Renal cortex interstitium (tissue), 11 donors: ENCODE data around the gene MAMDC2. TPM values are rescaled to one million over a fixed set of nuclear protein-coding genes. Genes with fewer than 3 reads are reported as not detected.

Source experiments
- DNase-seq, 11 donors: peaks; one replicate each; pipeline ENCODE4 v3.0.0-alpha.2; 2013; ENCODE audit warnings: low read depth in 9 of 11, low spot score in 4 of 11; ENCODE audit errors: extremely low read depth in 1 of 11
- polyA plus RNA-seq, 3 donors: library from polyadenylated mRNA; unstranded; fragments of 120-200 nt; gene quantifications; one replicate each; pipeline ENCODE4 v1.2.1, GENCODE V29; 2013; ENCODE audit not compliant: insufficient read length in 3 of 3

The MAMDC2 gene
- polyA plus RNA-seq, 3 donors: 5.6 to 6.6 (median 5.7) TPM

DNA sequence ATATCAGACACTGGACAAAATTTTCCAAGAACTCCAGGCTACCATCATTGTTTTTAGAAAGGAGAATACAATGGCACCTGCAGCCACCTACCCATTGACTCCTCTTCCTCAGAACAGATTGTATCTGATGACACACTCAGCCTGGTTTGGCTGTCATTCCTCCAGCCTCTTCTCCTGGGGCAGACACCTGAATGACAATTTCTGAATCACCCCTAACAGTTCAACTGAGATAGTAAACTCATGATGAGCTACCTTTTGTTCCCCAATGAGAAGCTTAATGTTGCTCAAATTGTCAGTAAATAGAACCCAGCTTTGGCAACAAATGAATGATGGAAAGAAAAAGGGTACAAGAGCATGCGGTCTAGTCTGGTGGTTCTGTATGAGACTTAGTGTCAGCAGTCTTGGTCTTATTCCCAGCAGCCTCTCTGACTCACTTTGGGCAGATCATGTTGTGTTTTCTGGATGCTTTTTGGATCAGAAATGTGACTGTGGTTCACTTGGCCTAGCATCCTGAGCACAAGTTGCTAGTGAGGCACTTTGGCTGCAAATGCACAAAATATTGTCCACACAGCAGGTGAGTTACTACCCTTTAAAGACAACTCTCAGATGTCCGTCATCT lies 78.3 kb downstream of the MAMDC2 start:
- no peak for DNase-seq

- no peak for DNase-seq
Observed at GRCh38 chr9:70123695-70124094, 80.0 kb downstream of the MAMDC2 start.

- no peak for DNase-seq
Observed at GRCh38 chr9:70125621-70126263, 82.1 kb downstream of the MAMDC2 start.

DNA sequence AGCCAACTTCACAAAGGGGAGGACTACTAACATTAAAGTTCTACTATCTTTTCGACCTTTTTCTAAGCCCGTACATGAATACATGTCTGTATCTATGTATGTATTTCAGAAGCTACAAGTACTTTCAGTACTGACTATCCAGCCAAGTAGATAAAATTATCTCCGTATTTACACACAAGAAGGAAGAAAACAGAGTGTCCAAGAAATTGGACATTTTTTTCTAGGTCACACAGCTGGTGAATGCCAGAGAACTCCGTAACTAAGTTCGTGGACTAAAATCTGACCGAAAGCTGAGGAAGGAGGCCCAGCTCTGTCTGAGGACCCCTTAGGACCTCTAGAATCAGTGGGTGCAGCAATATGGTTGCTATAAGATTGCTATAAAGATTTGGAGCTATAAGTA lies 83.4 kb downstream of the MAMDC2 start:
- DNase-seq: no peak

DNA sequence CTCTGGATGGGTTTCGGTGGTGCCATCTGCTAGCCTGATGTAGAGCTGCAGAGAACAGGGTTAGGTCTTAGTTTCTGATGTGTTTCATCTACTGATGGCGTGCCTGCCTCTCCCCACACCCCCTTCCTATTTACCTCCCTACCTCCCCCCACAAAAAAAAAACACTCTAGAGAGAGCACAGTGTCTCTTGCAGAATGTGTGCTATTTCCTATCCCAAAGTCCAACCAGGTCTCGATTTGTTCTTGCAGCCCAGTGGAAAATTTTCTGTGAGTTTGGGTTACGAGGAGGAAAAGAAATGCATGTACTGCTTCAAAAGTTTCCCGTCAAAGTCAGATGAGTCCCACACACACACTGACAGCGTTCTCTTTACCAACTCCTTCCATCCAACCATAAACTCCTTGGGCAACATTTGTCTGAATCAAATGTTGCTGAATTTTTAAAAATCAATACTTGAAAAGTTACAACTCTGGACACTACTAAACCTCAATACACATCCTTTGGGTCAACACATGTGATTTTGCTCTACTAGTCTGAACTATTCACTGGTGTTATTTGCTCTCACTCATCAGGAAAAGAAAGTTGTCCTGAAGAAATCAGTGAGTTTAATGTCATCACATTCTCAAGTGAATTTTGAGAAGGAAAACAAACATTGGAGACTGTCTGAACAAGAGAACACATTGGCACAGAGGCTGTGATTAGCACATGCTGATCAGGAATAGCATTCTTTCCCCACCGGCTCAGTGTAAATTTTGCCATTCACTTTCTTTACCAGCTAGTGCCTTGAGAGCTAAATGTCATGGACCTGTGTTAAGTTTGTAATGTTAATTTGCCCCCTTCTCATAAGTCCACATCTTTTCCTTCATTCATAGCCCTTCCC lies 84.1 kb downstream of the MAMDC2 start:
- DNase-seq: no peak

- no peak for DNase-seq
Observed at GRCh38 chr9:70130266-70130665, 86.6 kb downstream of the MAMDC2 start.

- DNase-seq: no peak
Observed at GRCh38 chr9:70131296-70131695, 87.6 kb downstream of the MAMDC2 start.

DNA sequence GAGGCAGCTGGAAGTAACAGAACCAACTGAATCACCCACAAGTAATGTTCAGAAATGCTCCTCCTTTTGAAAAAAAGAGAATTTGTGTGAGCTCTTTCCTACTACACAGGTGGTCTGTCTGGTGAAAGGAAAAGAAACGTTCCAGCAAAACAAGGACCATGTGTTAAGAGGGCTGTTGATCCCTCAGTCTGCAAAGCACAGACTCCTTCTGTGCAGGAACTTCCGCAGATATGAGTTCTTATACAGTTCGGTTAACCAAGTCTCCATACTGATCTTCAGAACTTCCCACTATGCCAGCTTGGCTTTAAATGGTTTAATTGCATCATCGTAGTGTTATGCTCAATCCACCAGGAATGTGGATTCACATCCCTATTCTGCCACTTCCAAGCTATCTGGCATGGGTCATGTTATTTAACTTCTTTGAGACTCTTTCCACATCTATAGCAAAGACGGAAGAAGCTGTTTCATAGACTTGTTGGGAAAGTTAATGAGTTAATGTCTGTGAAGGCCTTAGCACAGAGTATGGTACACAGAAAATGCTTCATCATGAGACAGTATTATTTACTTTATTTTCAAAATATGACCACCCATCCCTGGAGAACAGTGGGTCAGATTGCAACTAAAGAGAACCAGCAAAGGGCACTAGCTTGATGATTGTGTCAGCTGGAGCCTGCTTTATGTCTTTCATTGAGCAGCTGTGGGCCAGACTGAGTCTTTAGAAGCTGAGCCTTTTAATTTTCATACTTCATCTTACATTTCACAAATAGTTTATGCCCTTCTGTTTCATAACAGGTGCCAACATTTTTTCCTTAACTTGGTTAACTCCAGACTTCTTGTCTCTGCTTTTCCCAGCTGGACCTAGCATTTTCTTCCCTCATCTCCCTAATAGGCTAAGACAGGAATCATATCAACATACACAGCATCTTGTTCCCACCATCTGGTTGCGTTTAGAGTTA lies 89.9 kb downstream of the MAMDC2 start:
- DNase-seq: no peak

- no peak for DNase-seq
Observed at GRCh38 chr9:70134360-70134759, 90.7 kb downstream of the MAMDC2 start.

DNA sequence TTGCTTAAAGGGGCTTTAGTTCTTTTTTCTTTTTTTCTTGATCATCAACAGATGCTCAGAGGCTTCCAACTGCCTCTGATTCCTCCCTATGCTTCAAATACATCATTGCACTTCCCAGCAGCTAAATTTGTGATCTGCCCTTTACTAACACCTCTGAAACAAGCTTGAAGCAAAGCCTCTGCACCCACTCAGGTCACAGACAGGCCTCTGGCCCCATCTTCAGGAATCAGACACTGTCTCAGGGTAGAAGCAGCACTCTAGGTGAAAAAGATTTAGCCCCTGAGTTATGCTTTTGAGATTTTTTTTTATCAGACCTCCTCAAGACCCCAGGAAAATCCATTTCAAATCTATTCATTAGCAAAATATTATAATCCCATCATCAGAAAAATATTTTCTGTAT lies 91.5 kb downstream of the MAMDC2 start:
- no peak for DNase-seq

DNA sequence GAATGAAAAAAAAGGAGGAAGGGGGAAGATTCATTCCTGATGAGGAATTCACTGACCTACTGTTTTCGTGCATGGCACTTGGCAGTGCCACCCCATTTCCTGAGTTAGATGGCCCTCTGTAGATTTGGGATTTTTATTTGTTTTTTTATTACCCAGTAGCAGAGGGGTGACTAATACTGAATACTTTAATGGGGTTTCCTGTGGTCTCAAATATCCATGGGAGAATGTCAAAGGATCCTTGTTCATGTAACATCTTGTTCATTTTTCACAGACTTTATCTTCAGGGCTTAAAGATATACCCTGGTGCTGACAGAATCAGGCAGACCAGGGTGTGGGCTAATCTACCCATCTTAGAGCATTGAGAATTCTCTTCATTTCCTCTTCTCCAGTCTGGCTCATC lies 93.0 kb downstream of the MAMDC2 start:
- no peak for DNase-seq

- no peak for DNase-seq
Observed at GRCh38 chr9:70137577-70137976, 93.9 kb downstream of the MAMDC2 start.

- no peak for DNase-seq
Observed at GRCh38 chr9:70142101-70142500, 98.5 kb downstream of the MAMDC2 start.

DNA sequence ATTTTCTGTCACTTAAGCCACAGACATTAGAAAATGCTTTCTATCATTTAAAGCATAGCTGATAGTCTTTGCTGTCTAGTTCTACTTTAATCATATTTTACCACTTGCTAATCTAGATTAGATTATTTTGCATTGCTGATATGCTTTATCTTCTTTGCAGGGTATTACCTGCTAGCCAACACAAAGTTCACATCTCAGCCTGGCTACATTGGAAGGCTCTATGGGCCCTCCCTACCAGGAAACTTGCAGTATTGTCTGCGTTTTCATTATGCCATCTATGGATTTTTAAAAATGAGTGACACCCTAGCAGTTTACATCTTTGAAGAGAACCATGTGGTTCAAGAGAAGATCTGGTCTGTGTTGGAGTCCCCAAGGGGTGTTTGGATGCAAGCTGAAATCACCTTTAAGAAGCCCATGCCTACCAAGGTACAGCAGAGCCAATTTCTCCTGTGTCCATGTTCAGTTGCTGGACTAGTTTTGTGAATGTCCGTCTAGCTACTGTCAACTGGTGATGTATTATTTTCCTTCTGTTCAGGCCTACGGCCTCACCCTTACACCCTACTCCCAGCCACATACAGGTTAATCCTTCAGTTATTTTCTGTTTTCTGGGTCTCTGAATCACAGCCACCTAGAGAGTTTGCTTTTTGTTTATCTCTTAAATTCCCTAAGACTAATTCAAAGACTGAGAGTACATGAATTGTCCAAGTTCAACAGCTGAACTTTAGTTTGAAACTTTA lies 99.9 kb downstream of the MAMDC2 start:
- DNase-seq: no peak

DNA sequence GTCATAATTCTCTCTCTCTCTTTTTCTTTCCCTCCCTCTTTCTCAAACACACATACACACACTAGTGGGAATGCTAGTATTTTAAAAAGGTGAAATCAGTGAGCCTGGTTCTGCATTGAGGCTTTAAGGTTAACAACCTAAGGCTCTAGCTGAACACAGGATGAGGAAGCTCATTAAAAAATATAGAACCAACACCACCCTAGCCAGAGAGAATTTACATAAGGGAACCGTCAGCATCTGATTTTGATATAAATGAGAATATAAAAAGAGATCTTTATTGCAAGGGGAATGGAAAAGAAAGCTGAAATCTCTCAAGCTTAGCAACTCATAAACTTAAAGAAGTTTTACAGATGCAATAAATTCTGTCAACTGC lies 100.5 kb downstream of the MAMDC2 start:
- no peak for DNase-seq

DNA sequence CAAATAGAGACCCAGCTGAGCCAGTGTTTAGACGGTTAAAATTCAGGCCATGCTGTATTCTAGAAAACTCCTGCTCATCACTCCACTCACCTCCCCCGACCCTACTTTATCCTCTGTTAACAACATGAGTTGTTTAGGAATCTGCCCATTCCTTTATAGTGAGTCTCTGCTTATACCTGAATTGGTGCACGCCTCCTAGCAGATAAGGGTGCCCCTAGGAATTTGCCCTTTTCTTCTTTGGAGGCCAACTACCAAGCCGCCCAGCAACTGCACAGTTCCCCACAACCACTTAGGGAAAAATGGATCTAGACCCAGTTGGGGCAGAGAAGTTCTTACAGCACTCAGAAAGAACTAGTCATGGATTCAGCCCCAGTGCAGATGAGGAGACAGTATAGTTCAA lies 102.3 kb downstream of the MAMDC2 start:
- DNase-seq: no peak

DNA sequence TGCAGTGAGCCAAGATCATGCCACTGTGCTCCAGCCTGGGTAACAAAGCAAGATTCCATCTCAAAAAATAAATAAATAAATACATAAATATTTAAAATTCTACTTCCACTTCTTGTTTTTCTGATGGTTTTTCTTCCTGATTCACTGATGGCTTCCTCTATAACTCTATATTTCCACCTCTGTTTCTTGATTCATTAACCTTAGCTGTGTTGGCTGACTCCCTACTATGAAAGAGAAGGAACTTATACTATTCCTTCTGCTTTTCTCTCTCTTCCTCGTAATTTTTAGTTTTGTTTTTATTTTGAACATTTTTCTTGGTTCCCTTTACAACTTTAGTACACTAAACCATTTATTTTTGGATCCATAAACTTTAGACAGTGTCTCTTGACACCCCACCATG lies 103.5 kb downstream of the MAMDC2 start:
- DNase-seq: no peak

GRCh38 chr9:70147651-70148050 lies 104.0 kb downstream of the MAMDC2 start:
- DNase-seq: no peak

DNA sequence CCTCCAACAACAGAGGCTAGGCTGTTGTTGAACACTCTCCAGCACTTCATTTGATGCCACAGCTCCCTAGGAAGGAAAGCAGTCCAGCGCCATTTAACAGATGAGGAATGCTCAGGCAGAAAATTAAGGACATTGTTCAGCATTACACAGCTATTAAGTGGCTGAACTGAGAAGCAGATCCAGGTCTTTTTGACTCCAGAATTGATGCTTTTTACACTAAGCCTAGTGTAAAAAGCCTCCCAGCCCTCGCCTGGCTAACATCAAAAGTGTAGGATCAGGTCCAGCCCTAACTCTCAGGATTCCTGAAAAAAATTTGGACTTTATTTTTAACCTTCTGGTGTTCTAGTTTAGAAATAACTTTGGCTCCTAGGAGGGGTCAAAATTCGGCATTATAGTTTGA lies 108.7 kb downstream of the MAMDC2 start:
- DNase-seq: no peak
